ENCODE results near the gene OGFR.

GRCh38 chr20:62765432-62766070 lies 39.1 kb upstream of the OGFR start:
- no peak for TF ChIP-seq CTCF (IDR thresholded peaks at IDR 0.05; ENCODE audit: low read depth, low read length)
- TF ChIP-seq MAX (IDR thresholded peaks at IDR 0.05; ENCODE audit: low read depth, low read length) = no peak
- TF ChIP-seq POLR2A (IDR thresholded peaks at IDR 0.05; ENCODE audit: extremely low read depth, insufficient read length) = no peak

Data from NB4 (cell line).